NCI-H69 (cell line): ENCODE data around the gene SLC38A1.

Experiments used
- DNase-seq: peaks from one replicate; lab custom pipeline; 2025; lab: John Stamatoyannopoulos, UW

The SLC38A1 gene

GRCh38 chr12:46133751-46134150, 135.1 kb downstream of the SLC38A1 start:
- no peak for DNase-seq
